ENCODE data around the gene MAP9.
"Not testable (repeated sequence)": the region's sequence is repeated elsewhere in the genome, so short reads cannot be mapped to it uniquely, and the experiment has no call there.

Gene MAP9

DNA sequence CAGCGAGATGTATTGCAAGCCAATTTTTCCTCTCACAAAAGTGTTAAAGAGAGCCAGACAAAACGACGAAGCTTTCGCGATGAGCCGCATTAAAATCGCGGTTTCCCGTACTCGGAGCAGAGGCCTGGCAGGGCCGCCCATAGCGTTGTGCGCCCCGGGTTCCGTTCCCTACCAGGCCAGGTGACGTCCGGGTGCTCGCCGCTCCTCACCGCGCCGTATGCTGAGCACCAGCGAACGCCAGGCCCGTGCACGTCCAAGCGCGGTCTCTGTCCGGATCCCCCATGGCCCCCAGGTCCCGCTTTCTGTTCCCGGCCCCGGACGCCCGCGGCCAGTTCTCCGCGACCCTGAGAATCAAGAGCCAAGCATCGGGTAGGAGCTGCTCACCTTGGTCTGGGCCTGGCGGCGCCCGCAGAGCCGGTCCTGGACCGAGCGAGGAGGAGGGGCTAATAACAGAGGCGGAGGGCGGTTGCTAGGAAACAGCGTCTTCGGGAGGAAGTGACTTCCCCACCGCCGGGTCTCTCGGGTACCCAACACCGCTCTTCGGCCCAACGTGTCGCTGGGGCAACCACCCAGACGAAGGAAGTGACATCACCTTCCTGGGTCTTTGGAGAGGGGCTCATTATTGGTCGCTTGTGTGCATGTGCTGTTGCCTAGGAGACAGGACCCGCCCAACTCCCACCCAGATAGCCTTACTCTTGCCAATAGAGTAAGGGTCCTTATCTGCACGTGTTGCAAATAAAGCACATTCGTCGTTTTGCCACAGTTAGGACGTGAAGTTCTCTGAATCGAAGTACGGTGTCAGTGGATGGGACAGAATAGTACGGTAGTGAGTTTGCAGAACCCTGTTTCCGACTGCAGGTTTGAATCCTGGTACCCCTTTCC lies at the start of gene MAP9:
Gene MAP9, minus strand, starts transcription at position 579 of the 882 bp plus-strand sequence. CDS start 1,115 bp downstream, outside the sequence.
- DNase-seq (ENCODE audit: low read depth), result peak; percentile 93

DNA sequence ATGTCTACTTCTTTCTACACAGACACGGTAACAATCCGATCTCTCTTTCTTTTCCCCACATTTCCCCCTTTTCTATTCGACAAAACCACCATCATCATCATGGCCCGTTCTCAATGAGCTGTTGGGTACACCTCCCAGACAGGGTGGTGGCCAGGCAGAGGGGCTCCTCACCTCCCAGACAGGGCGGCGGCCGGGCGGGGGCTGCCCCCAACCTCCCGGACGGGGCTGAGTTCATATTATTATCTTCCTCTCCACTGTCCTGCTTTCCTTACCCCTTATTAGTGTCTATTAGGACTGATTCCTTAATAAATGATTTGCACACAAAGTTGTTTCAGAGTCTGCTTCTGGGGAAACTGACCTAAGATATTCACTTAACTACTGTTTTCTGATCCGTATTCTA lies 48.0 kb upstream of the MAP9 start:
- not testable (repeated sequence) for DNase-seq (ENCODE audit: low read depth)

DNA sequence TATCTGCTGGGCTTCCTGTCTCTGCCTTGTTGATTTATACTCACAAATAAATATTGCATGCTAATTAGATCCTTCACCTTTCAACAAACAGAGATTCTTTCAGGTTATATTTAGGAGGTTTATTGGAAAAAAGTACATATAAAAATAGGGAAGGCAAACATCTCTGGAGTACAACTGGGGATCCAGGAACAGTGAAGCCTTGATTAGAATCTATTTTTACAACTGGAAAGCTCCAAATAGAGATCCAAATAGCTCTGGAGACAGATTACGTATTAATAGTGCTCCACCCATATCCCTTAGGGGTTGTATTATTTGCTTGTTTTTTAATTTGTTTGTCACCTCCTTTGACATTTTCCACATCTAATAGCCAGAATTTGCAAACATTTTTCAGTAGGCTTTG lies 46.9 kb upstream of the MAP9 start:
- DNase-seq (ENCODE audit: low read depth), result no peak

DNA sequence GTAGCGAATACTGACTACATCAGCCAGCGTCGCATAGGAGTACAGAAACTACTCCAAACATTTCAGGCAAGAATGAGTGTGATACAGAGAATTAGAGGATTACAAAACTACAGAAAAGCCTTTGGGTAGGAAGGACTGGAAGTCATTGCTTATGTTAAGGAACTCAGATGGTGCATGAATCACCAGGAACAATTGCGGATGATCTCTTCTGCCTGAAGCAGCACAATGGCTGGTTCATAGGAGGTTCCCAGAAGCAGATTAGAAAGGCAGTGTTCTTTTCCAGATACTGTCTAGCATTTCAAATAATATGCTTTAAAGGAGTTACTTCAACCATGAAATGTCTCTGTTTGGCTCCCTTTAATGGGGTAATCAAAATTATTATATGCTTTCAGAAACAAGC lies 42.5 kb upstream of the MAP9 start:
- DNase-seq (ENCODE audit: low read depth), result no peak

DNA sequence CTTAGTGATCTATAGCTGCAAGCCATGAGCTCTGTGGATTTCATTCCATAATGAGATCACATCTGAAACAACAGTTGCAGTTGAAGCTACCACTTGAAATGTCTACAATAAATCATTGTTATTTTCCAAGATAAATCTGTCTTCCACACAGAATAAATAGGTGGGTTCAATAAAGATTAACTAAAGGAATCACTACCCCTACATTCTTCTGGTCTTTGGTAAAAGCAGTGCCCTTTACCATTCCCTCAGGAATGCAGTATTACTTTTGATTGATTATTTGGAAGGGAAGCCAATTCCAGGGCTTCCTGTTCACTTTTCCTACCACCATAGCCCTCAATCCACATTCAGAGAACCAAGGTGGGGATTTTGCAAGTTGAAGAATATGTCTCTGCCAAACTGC lies 38.9 kb upstream of the MAP9 start:
- DNase-seq (ENCODE audit: low read depth), result no peak

DNA sequence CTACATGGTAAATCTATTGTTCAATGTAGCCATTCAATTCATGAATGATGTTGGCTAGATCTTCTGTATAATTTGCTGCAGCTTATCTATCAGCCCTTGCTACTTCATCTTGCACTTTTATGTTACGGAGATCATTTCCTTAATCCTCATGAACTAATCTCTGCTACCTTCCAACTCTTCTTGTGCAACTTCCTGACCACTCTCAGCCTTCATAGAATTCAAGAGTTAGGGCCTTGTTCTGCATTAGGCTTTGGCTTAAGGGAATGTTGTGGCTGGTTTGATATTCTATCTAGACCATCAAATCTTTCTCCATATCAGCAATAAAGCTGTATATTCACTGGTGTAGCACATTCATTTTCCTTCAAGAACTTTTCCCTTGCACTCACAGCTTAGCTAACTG lies 36.7 kb upstream of the MAP9 start:
- no peak for DNase-seq (ENCODE audit: low read depth)

DNA sequence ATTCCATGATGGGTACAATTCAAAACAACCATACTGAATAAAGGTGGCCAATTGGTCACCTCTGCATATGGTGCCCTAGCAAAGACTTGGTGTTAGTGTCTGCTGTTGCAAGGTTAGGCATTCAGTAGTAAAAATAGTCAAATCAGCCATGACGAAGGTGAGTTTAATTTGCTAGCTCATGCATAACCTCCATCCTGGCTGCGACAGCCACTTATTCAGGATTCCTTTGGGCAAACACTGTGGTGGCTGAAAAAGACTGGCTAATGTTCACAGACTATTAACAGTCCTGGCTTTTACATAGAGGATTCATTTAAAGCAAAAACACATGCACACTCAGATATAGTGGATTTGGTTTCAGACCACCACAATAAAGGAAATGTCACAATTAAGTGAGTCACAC lies 34.8 kb upstream of the MAP9 start:
- DNase-seq (ENCODE audit: low read depth), result no peak

DNA sequence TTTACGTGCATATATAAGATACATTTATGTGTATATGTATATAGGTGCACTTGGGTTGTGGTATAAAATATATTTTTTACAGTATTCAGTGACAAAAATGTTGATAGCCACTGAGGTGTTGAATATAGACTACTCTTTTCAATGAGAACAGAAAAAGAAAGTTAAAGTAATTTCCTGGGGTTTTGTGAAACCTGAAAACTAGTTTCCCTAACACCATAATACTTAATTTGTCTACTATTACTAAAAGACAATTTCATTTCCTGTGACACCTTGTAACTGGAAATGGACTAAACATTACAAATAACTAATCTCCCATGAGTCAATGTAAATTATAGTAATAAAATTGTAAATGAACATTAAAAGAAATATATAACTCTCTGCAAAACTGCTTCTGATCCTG lies 32.0 kb upstream of the MAP9 start:
- no peak for DNase-seq (ENCODE audit: low read depth)

DNA sequence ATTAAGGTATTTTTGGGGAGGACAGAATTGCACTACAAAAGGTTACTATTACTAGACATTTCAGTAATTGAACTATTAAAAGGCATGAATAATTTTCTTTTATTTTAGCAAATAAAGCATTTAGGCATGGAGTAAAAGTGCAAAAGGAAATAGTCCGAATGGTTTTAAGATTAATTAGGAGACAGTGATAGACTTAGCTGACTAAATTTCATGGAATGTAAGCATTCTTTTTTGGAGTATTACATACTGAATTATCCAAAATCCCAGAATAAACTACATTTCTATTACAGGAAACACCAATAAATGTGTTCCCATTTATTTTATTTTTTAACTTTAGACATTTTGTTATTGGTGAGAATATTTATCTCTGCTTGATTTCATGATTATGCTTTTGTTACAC lies 30.7 kb upstream of the MAP9 start:
- DNase-seq (ENCODE audit: low read depth), result no peak

DNA sequence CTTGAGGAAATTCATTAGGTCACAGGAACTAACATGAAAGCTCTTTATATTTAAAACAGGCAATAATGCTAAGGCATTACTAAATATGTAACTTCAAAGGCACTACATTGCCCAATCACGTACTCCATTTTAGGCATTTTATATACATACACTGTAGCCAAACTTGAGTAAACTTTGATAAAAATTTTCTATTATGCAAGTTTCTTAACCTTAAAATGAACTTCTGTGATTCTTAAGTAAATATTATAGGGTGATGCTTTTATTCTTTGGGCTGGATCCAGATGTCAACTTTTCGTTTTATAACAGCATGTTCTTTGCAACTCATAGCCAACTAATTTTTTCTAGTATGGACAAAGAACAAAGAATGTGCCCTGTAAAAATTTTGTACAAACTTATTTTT lies 28.3 kb upstream of the MAP9 start:
- DNase-seq (ENCODE audit: low read depth), result no peak

DNA sequence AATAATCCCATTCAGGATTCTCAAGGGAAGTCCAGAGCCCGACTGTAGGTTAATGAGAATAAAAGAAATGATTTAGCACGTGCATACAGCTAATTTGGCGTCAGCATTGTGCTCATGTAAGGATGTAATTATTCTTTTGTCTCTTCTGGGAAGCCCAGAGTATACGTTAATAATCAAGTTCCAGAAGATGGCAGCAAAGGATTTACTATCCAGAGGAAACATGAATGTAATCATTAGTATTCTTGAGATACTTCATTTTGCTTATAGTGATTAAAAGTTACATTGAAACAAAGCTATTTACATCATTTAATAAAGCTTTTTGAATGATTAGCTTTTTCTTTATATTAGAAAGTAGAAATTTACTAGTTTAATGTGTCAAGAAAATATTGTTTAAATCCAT lies 27.1 kb upstream of the MAP9 start:
- DNase-seq (ENCODE audit: low read depth), result peak; percentile 38

DNA sequence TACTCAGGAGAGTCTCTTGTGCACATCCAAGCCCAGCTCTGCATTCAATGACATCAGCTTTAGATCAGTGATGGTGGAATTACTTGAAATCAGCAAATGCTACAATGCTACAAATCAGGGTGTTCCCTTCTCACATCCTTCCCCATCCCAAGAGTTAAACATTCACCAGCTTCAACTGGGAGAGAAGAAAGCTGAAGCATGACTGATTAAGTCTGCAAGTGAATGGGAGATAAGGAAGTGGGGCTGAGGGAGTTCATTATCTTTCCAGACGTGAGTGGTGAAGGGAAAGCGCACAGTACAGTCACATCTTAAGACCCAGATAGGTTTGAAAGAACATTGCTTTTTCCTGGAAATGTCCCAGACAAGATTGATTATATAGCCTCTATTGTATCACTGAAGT lies 26.2 kb upstream of the MAP9 start:
- no peak for DNase-seq (ENCODE audit: low read depth)

DNA sequence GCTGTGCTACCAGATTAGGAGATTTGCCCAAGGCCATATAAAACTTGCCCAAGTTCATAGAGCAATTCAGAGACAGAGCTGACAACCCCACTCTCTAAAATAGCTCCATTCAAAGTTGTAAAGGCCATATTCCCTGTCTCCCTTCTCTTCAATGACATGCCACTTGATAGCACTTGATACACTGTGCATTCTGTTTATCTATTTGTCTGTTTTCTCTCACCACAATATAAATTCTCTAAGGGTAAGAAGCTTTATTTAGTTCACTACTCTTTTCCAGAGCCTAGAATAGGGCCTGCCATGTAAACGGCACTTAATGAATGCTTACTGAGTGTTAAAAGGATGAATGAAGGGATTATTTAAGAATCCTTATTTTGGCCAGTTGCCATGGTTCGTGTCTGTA lies 24.1 kb upstream of the MAP9 start:
- no peak for DNase-seq (ENCODE audit: low read depth)

DNA sequence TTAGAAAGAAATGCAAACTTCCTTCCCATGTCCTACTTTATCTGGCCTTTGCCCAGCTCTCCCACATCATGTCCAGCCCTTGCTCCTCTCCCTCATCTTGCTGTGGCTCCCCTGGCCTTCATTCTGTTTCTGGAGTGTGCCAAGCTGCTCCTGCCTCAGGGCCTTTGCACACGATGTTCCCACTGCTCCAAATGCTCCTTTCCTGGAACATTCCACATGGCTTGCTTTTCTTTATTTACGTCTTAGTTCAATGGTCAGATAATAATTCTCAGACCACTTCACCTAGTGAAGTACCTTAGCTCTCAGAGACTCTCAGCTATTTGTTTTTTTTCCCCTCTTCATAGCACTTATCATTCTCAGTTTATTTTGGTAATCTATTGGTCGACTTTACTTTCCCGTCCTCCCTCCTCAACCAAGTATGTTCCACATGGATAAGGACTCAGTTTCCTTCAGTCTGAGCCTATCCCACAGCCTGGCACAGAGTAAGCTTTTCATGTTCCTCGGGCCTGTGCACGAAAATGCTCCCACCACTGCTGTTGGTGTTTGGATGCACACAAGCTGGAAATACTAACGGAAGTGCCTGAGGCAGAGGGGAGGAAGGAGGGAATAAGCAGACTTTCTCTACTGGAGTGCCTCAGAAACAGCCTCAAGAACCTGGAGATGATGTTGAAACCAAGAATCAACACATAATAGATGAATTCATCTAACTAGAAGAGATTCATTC lies 23.4 kb upstream of the MAP9 start:
- no peak for DNase-seq (ENCODE audit: low read depth)

DNA sequence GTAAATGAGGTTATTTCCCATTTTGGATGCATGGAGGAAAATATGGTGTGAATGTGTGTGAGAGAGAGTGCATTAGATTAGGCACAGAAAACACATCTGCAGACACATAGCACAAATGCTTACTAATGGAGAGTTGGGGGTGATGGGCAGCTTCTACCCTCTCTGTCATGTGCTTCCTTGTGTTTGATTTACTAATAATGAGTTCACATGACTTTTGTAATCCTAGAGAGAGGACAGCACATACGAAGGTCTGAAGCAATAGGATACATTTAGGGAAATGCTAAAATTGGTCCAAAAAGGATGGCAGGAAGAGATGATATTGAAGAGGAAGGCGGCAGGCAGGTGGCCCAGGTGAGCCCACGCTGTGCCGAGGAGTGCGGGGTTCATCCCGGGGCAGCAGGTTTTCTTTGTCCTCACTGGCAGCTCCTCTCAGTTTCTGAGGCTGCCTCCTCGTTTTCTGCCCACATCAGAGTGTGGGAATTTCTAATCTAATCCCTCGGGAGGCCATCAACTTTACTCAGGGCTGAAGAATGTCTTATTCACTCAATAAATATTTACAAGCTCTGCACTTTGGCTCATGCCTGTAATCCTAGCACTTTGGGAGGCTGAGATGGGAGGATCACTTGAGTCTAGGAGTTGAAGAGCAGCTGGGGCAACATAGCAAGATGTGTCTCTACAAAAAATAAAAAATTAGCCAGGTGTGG lies 15.9 kb upstream of the MAP9 start:
- peak; percentile 43 for DNase-seq (ENCODE audit: low read depth)

DNA sequence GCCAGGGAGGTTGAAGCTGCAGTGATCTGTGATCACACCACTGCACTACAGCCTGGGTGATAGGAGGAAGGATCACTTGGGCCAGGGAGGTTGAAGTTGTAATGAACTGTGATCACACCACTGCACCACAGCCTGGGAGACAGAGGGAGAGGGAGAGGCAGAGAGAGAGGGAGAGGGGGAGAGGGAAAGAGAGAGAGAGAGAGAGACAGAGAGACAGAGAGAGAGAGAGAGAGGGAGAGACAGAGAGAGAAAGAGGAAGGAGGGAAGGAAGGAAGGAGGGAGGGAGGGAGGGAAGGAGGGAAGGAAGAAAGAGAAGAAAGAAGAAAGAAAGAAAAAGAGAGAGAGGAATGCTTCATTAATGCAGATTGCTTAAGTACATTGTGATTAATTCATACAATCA lies 15.2 kb upstream of the MAP9 start:
- DNase-seq (ENCODE audit: low read depth), result no peak

DNA sequence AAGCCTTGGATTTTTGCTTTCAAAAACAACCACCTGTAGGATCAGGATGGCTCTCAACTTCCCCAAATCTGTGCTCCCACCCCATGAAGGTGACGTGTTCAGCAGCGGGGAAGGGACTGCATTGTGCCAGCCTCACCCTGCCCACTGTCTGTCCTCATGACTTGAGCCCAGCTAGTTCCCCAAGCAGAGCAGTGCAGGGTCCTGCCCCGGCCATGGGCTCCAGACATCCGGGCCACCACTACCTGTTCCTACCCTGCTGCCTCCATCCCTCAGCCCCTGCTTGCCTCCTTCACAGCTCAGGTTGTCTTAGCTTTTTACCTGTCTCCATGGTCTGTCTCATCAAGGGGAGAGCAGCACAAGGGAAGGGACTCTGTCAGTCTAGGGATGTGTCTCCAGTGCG lies 11.4 kb upstream of the MAP9 start:
- DNase-seq (ENCODE audit: low read depth), result no peak

DNA sequence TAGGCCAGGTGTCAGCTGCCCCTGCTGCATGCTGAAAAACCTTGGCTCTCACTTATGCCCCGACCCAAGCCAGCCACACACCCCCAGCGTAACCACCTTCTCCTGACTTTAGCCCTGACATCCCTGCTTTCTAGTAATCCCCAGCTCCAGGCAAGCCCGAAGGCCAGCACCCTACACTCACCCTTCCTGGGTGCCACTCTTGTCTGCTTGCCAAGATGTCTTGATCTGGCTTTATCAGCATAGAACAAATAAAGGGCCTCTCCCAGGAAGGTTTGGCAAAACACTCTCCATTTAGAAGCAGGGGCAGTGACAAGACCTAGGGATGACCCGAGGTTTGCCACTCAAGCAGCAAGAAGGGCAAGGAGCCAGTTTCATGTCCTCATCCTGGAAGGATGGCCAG lies 6.8 kb upstream of the MAP9 start:
- DNase-seq (ENCODE audit: low read depth), result no peak

DNA sequence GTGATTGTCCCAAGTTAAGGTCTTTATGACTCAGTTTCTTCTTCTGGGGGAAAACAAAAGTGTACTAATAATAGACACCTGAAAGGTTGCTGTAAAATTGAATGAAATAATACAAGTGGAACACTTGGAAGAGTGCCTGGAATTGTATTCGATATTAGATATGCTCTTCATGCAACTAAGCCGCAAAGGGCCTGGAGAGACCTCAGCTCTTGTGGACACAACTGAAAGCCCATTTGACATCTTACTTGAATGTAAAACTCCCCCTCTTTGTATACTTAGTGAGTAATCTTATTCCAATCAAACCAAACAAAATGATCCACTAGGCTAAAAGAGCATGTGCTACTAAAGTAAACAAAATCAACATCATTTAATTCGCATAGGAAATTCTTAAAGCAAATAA lies 511 bp upstream of the MAP9 start:
- peak; percentile 17 for DNase-seq (ENCODE audit: low read depth)

DNA sequence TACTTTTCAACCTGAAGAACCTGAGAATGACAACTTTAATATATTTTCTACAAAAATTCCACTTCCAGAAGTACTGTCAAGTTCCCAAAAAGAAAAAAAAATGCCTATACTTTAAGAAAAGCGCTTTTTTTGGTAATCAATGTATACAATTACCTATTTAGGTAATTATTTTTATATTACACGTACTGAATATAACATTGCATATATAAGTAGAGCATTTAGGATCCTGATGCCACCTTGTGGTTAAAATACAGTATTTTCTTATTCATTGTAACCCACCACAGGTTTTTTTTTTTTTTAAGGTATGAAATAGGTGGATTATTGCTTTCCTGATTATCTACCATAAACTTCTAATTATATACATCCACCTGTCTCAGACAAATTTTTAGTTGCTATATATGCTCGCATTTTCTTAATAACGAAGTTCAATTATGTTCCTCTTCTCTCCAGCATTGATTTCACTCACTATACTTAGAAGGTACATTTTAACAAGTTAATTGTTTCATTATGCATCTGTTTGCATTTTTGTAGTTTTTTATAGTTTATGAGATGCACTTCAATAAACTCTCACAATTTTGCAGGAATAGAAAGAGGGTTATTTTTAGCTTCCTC lies 5.2 kb downstream of the MAP9 start:
- peak; percentile 5 for DNase-seq (ENCODE audit: low read depth)

DNA sequence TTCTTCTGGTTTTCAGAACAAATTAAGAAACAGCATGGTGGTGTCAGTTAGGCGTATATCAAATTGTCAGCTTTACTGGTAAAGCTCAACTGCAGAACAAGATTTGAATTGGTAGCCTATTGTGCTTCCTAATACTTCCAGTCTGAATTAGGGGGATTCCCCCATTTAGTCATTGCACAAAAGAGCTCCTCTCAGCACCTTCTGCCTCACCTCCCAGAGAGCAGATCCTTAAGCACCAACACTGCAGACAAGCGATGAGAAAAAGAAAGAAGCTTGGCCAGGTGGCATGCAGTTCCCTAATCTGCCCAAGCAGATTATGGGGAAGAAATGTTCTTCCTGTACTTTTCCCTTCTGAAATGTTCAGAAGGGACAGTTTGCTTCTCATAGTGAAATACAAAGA lies 9.2 kb downstream of the MAP9 start:
- no peak for DNase-seq (ENCODE audit: low read depth)

DNA sequence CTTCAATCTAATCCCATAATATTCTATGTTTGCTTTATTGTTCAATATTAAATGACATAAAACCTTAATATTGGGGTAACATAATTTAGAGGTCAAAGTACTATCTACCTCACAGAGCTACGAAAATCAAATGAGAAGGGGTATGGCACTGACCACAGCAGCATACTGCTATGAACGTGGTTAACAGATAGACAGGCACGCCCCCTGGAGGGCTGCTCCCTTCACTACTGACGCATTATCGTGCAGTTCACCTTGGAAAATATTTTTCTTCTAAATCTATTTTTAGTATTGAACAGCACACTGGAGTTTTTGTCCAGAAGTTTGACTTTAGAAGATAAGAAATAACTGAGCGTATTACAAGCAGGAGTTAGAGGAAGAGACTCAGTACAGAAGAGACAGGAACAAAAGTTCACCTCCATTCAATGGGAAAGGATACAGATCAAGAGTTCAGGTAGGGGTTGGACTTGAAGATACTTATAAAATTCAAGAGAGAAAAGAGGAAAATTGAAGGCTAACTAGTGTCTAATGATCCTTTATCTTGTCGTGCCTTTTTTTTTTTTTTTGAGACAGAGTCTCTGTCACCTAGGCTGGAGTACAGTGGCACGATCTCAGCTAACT lies 22.7 kb downstream of the MAP9 start:
- DNase-seq (ENCODE audit: low read depth), result peak; percentile 28

All from stromal cell of bone marrow (primary cell).